ENCODE data around the gene LCNL1. TPM values are rescaled to one million over a fixed set of nuclear protein-coding genes. Genes with fewer than 3 reads are reported as not detected.
"Not testable (repeated sequence)": the region's sequence is repeated elsewhere in the genome, so short reads cannot be mapped to it uniquely, and the experiment has no call there.

Gene LCNL1
- total RNA-seq, 1 donor from 2014 or later, result 11.7 TPM

DNA sequence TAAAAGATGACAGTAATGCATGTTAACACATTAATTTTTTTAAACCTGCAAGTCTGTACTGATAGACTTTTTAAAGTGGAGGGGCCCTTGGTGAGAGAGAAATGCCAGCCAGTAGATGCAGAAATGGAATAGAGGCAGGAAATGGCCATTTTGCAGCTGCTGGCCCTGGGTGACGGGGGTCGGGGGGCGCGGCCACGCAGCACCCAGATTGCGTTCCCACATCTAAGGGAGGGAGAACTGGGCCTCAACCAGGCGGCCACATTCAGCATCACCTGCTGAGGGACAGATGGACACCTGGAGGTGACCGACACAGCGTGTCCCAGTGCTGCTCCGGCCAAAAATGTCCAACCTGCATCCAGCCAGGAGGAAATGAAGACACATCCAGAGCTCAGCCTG, 19.9 kb downstream of the LCNL1 start:
- Histone ChIP-seq H3K27me3 (ENCODE audit: low read depth) (peaks cover 8% of the 10 kb centered on the region), H3K4me1 (peaks cover 5% of the 10 kb centered on the region), H3K27ac (replicated peaks) (no peak overlapping the region), H3K4me3 (no peak overlapping the region), H3K9me3 (replicated peaks) (peaks cover 6% of the 10 kb centered on the region), H3K36me3 (no peaks in the 10 kb centered on the region)
- TF ChIP-seq, protein P1, sequence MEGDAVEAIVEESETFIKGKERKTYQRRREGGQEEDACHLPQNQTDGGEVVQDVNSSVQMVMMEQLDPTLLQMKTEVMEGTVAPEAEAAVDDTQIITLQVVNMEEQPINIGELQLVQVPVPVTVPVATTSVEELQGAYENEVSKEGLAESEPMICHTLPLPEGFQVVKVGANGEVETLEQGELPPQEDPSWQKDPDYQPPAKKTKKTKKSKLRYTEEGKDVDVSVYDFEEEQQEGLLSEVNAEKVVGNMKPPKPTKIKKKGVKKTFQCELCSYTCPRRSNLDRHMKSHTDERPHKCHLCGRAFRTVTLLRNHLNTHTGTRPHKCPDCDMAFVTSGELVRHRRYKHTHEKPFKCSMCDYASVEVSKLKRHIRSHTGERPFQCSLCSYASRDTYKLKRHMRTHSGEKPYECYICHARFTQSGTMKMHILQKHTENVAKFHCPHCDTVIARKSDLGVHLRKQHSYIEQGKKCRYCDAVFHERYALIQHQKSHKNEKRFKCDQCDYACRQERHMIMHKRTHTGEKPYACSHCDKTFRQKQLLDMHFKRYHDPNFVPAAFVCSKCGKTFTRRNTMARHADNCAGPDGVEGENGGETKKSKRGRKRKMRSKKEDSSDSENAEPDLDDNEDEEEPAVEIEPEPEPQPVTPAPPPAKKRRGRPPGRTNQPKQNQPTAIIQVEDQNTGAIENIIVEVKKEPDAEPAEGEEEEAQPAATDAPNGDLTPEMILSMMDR (IDR thresholded peaks at IDR 0.05; ENCODE audit: borderline replicate concordance), result no peak
- intact Hi-C loops (cut with micrococcal nuclease), result no loop called here
- no peak for DNase-seq

DNA sequence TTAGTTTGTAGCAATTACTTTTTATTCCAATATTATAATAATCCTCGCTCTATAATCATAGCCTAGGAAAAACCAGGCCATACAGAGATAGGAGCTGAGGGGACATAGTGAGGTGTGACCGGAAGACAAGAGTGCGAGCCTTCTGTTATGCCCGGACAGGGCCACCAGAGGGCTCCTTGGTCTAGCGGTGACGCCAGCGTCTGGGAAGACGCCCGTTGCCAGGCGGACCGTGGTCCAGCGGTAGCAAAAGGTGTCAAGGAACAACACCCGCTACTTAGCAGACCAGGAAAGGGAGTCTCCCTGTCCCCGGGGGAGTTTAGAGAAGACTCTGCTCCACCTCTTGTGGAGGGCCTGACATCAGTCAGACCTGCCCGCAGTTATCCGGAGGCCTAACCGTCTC, 21.5 kb downstream of the LCNL1 start:
- H3K9me3 ChIP-seq (replicated peaks); DNase-seq; intact Hi-C loops (cut with micrococcal nuclease); H3K36me3 ChIP-seq; H3K4me3 ChIP-seq; H3K27ac ChIP-seq (replicated peaks); H3K4me1 ChIP-seq; H3K27me3 ChIP-seq (ENCODE audit: low read depth): not testable (repeated sequence)
- TF ChIP-seq, protein P1 (IDR thresholded peaks at IDR 0.05; ENCODE audit: borderline replicate concordance), result peak; percentile 53

DNA sequence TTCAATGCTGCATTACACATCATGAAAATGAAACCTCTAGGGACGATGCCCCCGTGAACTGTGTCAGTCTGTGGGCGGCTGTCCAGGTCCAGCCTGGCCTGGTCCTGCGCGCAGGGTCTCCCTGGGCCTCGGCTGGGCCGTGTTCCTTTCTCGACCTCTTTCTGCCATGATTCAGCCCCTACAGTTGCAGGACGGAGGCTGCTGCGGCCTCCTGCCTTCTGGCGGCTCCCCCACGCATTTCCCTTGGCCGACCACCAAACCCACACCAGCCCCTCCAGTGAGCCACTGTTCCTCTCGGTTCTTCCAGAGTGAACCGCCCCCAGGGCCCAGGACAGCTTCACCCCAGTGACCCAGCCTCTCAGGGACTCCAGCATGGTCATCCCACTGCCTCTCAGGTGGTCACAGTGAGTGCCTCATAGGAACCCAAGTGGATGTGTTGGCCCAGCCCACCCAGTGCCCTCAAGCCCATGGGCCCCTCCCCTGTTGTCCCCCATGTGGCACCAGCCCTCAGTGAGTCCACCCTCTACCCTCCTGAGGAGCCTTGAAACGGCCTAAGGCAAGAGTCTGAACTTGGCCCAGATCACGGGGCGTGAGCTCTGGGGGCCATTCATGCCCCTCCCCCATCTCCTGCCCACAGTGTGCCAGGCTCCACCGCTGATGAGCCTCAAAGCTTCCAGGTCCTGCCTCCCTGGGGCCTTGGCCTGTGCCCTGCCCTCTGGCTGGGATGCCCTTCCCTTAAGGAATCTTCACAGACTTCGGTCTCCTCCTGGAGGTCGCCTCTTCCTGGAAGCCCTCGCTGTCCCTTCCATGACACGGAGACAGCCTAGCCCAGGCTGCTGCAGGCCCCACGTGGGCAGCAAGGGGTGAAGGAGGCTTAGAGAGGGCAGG, 23.6 kb downstream of the LCNL1 start:
- no peaks in the 10 kb centered on the region for H3K27me3 ChIP-seq (ENCODE audit: low read depth)
- TF ChIP-seq, protein P1 (IDR thresholded peaks at IDR 0.05; ENCODE audit: borderline replicate concordance), result no peak
- H3K9me3 ChIP-seq (replicated peaks), result peaks cover 6% of the 10 kb centered on the region

DNA sequence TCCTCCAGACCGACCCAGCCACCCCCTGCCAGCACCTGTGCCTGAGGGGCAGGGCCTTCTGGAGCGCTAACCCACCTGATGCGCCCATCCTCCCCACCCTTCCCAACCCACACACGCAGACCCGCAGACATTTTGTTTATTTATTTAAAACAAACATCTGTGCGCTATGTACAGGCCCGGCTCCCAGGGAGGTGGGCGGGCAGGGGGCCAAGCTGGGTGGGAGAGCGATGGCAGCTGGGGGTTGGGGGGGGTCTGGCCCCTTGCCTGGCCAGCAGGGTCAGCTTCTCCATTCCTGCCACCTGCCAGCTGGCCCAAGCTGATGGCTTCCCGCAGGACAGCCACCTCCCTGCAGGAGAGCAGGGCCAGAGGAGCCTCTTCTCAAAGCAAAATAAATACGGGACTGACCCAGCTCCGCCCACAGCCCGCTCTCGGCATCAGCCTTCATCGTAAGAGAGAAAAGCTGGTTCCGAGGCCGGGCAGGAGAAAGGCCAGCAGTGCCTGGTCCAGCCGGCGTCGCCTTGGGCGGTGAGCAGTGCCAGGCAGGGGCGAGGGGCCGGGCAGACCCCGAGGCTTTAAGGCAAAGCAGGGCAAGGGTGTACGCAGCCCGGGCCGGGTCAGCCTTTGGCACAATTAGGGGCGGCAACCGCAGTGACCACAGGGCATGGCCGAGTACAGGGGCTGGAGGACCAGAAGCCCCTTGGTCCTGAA, 24.5 kb downstream of the LCNL1 start:
- TF ChIP-seq, protein P1 (IDR thresholded peaks at IDR 0.05; ENCODE audit: borderline replicate concordance), result no peak
- H3K36me3 ChIP-seq, result peaks cover 28% of the 10 kb centered on the region
- peaks cover 6% of the 10 kb centered on the region for H3K9me3 ChIP-seq (replicated peaks)
- H3K4me3 ChIP-seq, result no peak overlapping the region
- H3K4me1 ChIP-seq, result no peaks in the 10 kb centered on the region
- no peaks in the 10 kb centered on the region for H3K27me3 ChIP-seq (ENCODE audit: low read depth)
- H3K27ac ChIP-seq (replicated peaks), result no peak overlapping the region
- no peak for DNase-seq
- intact Hi-C loops (cut with micrococcal nuclease), result no loop called here

More for the DNA sequence above, 23.6 kb downstream of the LCNL1 start:
- Histone ChIP-seq H3K36me3 (peaks cover 19% of the 10 kb centered on the region), H3K4me3 (no peak overlapping the region), H3K27ac (replicated peaks) (no peak overlapping the region), H3K4me1 (no peaks in the 10 kb centered on the region)
- intact Hi-C loops (cut with micrococcal nuclease), result no loop called here
- DNase-seq, result no peak

DNA sequence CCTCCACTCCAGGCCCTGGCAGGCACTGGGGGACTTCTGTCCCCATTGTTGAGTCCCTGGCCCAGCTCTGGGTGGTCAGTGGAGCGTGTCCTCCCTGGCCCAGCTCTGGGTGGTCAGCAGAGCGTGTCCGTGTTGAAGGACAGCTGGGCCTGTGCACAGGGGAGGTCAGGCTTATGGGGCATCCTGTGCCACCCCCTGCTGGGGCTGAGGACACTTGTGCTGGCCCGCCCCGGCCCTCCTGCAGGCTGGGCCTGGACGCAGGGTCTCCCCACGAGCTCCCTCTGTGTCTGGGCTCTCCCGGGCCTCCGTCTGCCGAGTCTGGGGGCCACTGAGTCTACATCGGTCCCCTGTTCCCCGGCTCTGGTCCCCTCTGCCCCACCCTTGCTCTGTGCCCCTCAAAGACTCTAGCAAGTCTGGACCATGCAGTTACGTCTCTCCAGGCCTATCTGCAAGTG, 25.1 kb downstream of the LCNL1 start:
- Histone ChIP-seq H3K27me3 (ENCODE audit: low read depth) (no peaks in the 10 kb centered on the region), H3K9me3 (replicated peaks) (peaks cover 6% of the 10 kb centered on the region), H3K27ac (replicated peaks) (no peak overlapping the region), H3K36me3 (peaks cover 34% of the 10 kb centered on the region), H3K4me3 (no peak overlapping the region), H3K4me1 (no peaks in the 10 kb centered on the region)
- intact Hi-C loops (cut with micrococcal nuclease), result no loop called here
- DNase-seq, result no peak
- TF ChIP-seq, protein P1 (IDR thresholded peaks at IDR 0.05; ENCODE audit: borderline replicate concordance), result no peak

Measured in left ventricle myocardium inferior (tissue), 1 donor.